Central memory CD8-positive, alpha-beta T cell (primary cell): ENCODE measurements around the gene IPO5.

Experiments
- ATAC-seq: fragments of 150-1000 bp; cut with Tn5 transposase; replicated peaks from 2 replicates; pipeline ENCODE4 v1.10.0; 2022; ENCODE audit warnings: mild to moderate bottlenecking, moderate FRiP score, moderate number of reproducible peaks; ENCODE audit not compliant: poor library complexity, severe bottlenecking; ENCODE audit errors: extremely low read depth
- DNase-seq, 2 donors: peaks; one replicate each; pipeline ENCODE4 v3.0.0; 2021; ENCODE audit warnings: low spot score in 2 of 2
- H3K27ac Mint-ChIP-seq: one replicate; pipeline ENCODE4 v1.8.0; 2022; ENCODE audit warnings: low read depth, mild to moderate bottlenecking, moderate library complexity, mixed read lengths
- H3K27me3 Mint-ChIP-seq: one replicate; pipeline ENCODE4 v1.8.0; 2022; ENCODE audit warnings: mixed read lengths
- H3K36me3 Mint-ChIP-seq: one replicate; pipeline ENCODE4 v1.8.0; 2022; ENCODE audit warnings: mild to moderate bottlenecking, moderate library complexity, mixed read lengths; ENCODE audit not compliant: insufficient read depth
- H3K4me1 Mint-ChIP-seq: one replicate; pipeline ENCODE4 v1.8.0; 2022; ENCODE audit warnings: mixed read lengths
- H3K4me3 Mint-ChIP-seq: one replicate; pipeline ENCODE4 v1.8.0; 2022; ENCODE audit warnings: mild to moderate bottlenecking, moderate library complexity, mixed read lengths
- H3K9me3 Mint-ChIP-seq: one replicate; pipeline ENCODE4 v1.8.0; 2022; ENCODE audit warnings: mixed read lengths

The IPO5 gene

GRCh38 chr13:98055623-98056022, 102.1 kb downstream of the IPO5 start:
- Mint-ChIP-seq H3K9me3 (peaks cover 5% of the 10 kb centered on the region), H3K4me3 (no peak overlapping the region), H3K36me3 (peaks cover 1% of the 10 kb centered on the region), H3K27ac (no peak overlapping the region), H3K4me1 (no peaks in the 10 kb centered on the region), H3K27me3 (peaks cover 28% of the 10 kb centered on the region)
- DNase-seq: no peak
- ATAC-seq: no peak

GRCh38 chr13:98056839-98057410, 103.5 kb downstream of the IPO5 start:
- Mint-ChIP-seq H3K27ac (no peak overlapping the region), H3K4me1 (no peaks in the 10 kb centered on the region), H3K36me3 (peaks cover 1% of the 10 kb centered on the region), H3K27me3 (peaks cover 28% of the 10 kb centered on the region), H3K9me3 (peaks cover 5% of the 10 kb centered on the region), H3K4me3 (no peak overlapping the region)
- DNase-seq (no peak), ATAC-seq (no peak)

DNA sequence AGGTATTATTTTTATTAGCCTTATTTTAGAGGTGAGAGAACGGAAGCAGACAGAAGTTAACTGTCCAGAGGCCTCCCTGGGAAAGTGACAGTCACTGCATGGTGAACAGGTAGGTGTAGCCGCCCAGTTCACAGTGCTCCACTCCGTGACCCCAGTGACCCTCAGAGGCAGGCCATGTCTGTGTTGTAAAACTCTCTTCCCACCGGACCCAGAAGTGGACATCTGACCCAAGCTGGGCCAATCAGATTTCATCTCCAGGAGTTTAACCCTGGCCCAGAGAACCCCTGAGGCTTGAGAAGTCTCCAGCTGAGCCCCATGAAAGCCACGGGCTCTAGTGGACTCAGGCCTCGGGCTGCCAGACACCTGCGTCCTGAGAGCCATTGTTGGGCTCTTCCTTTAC, 105.8 kb downstream of the IPO5 start:
- DNase-seq: no peak
- no peak overlapping the region for H3K4me3 Mint-ChIP-seq
- ATAC-seq: no peak

GRCh38 chr13:98060282-98060681, 106.8 kb downstream of the IPO5 start:
- Mint-ChIP-seq H3K27me3 (peaks cover 11% of the 10 kb centered on the region), H3K4me1 (no peaks in the 10 kb centered on the region), H3K4me3 (no peak overlapping the region), H3K36me3 (peaks cover 1% of the 10 kb centered on the region), H3K9me3 (no peaks in the 10 kb centered on the region), H3K27ac (no peak overlapping the region)
- ATAC-seq (no peak), DNase-seq (no peak)

More for the DNA sequence above, 105.8 kb downstream of the IPO5 start:
- Mint-ChIP-seq H3K27me3 (peaks cover 19% of the 10 kb centered on the region), H3K9me3 (no peaks in the 10 kb centered on the region), H3K4me1 (no peaks in the 10 kb centered on the region), H3K27ac (no peak overlapping the region), H3K36me3 (peaks cover 1% of the 10 kb centered on the region)

DNA sequence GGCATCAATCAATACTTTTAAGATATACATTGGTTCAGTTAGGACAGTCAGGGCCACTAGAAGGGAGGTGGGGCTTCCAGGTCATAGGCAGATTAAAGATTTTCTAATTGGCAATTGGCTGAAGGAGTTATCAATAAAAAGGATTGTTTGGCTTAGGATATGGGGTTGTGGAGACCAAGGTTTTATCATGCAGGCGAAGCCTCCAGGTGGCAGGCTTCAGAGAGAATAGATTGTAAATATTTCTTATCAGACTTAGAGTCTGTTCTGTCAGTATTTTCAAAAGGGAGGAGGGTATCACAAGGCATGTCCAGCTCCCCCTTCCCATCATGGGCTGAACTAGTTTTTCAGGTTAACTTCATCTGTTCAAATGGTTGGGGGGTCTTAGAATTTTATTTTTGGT, 112.0 kb downstream of the IPO5 start:
- DNase-seq: no peak
- Mint-ChIP-seq H3K27ac (no peak overlapping the region), H3K4me3 (no peak overlapping the region), H3K36me3 (no peaks in the 10 kb centered on the region), H3K9me3 (no peaks in the 10 kb centered on the region), H3K4me1 (no peaks in the 10 kb centered on the region), H3K27me3 (peaks cover 16% of the 10 kb centered on the region)
- ATAC-seq: no peak

- no peaks in the 10 kb centered on the region for H3K36me3 Mint-ChIP-seq
- no peaks in the 10 kb centered on the region for H3K9me3 Mint-ChIP-seq
- no peak overlapping the region for H3K27ac Mint-ChIP-seq
- H3K4me1 Mint-ChIP-seq: no peaks in the 10 kb centered on the region
- no peak for ATAC-seq
- H3K4me3 Mint-ChIP-seq: no peak overlapping the region
- DNase-seq: no peak
- H3K27me3 Mint-ChIP-seq: peaks cover 16% of the 10 kb centered on the region
Measured at GRCh38 chr13:98066636-98067035, 113.2 kb downstream of the IPO5 start.

DNA sequence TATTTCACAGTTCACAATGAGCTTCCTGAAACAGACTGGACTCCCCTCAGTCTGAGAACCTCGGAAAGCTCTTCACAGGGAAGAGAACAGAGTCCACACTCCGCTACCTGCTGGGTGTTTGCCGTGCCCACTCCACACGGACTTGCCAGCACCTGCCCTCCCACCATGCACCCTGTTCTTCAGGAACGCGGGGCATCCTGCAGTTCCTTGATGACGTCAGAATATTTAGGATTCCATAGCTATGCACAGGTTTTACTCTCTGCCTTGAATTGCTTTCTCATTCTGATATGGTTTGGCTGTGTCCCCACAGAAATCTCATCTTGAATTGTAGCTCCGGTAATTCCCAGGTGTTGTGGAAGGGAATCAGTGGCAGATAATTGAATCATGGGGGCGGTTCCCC, 115.0 kb downstream of the IPO5 start:
- Mint-ChIP-seq H3K36me3 (no peaks in the 10 kb centered on the region), H3K4me3 (no peak overlapping the region), H3K4me1 (no peaks in the 10 kb centered on the region), H3K27ac (no peak overlapping the region), H3K9me3 (no peaks in the 10 kb centered on the region), H3K27me3 (peaks cover 26% of the 10 kb centered on the region)
- no peak for DNase-seq
- ATAC-seq: no peak

DNA sequence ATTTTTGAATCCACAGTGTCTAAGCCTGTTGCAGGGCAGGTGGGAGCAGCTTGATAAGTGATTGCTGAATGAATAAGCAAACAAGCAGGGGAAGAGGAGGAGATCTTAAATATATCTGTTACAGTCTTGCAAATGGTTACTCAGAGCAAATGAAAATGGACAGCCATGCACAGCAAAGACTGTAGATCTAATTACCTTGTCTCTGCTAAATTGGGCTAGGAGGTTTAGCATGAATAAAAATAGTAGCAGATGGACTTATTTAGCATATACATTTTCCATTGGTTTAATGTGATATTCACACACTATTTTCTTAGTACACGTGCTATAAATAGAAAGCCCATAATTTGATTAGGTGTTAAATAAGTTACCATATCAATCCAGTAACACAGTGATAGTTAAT, 116.5 kb downstream of the IPO5 start:
- no peak for DNase-seq

GRCh38 chr13:98071316-98071715, 117.8 kb downstream of the IPO5 start:
- no peak for DNase-seq
- no peaks in the 10 kb centered on the region for H3K9me3 Mint-ChIP-seq
- no peak for ATAC-seq
- H3K27me3 Mint-ChIP-seq: peaks cover 41% of the 10 kb centered on the region
- no peak overlapping the region for H3K4me3 Mint-ChIP-seq
- H3K36me3 Mint-ChIP-seq: no peaks in the 10 kb centered on the region
- no peak overlapping the region for H3K27ac Mint-ChIP-seq
- H3K4me1 Mint-ChIP-seq: no peaks in the 10 kb centered on the region

More for the DNA sequence above, 116.5 kb downstream of the IPO5 start:
- no peaks in the 10 kb centered on the region for H3K36me3 Mint-ChIP-seq
- H3K9me3 Mint-ChIP-seq: no peaks in the 10 kb centered on the region
- H3K4me1 Mint-ChIP-seq: no peaks in the 10 kb centered on the region
- H3K27me3 Mint-ChIP-seq: peaks cover 30% of the 10 kb centered on the region
- no peak for ATAC-seq
- H3K4me3 Mint-ChIP-seq: no peak overlapping the region
- no peak overlapping the region for H3K27ac Mint-ChIP-seq

DNA sequence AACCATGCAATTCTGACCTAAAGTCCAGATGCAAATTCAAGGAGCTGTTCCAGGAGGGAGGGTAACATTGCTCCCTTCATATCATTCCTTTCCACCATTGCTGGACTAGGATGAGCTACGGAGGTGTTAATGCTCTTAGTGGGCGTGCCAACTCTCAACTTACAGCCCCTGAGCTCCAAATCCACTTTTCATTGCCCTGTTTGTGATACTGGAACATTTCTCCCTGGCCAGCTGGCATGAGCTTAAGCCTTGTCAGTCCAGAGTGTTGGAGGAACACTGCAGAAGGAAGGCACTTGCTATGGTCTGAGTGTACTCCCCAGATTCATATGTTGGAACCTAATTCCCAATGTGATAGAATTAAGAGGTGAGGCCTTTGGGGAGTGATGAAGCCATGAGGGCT, 119.0 kb downstream of the IPO5 start:
- Mint-ChIP-seq H3K4me3 (no peak overlapping the region), H3K27me3 (peaks cover 37% of the 10 kb centered on the region), H3K27ac (no peak overlapping the region), H3K9me3 (no peaks in the 10 kb centered on the region), H3K4me1 (no peaks in the 10 kb centered on the region), H3K36me3 (no peaks in the 10 kb centered on the region)
- DNase-seq: no peak
- no peak for ATAC-seq
